D341Med (cell line): ENCODE results near the gene CFAP92.

ENCODE experiments used
- DNase-seq: peaks from one replicate; pipeline ENCODE4 v3.0.0; 2012; ENCODE audit warnings: low spot score

CFAP92 gene

GRCh38 chr3:128864351-128864811, 129.5 kb downstream of the CFAP92 start:
- DNase-seq: no peak

GRCh38 chr3:128863560-128863959, 130.3 kb downstream of the CFAP92 start:
- DNase-seq: no peak

GRCh38 chr3:128861491-128861890, 132.4 kb downstream of the CFAP92 start:
- DNase-seq: no peak
